ENCODE measurements around the gene CTDNEP1. TPM values are rescaled to one million over a fixed set of nuclear protein-coding genes. Genes with fewer than 3 reads are reported as not detected.

Gene CTDNEP1
- total RNA-seq, 3 donors from 2014 or later (not counting 1 experiment from before 2014, with no cell fraction given), result 127 to 139 (median 131) TPM

GRCh38 chr17:7238420-7239090, 13.0 kb downstream of the CTDNEP1 start:
- no peak for TF ChIP-seq CTCF (IDR thresholded peaks at IDR 0.05)
- DNase-seq, result peak; percentile 39 to 60
- ATAC-seq, result no peak
- no peaks in the 10 kb centered on the region for H3K27me3 ChIP-seq (ENCODE audit: control insufficient read depth, insufficient read depth, low read length)
- Mint-ChIP-seq H3K4me3 (peak overlapping the region; percentile 96), H3K27me3 (ENCODE audit: low read depth in 2 of 2) (no peaks in the 10 kb centered on the region), H3K27ac (peak overlapping the region; percentile 97 to 99), H3K36me3 (no peaks in the 10 kb centered on the region), H3K4me1 (peaks cover 64 to 84% of the 10 kb centered on the region in 2 donors), H3K9me3 (no peaks in the 10 kb centered on the region)
- H3K27ac ChIP-seq (ENCODE audit: low read length), result peak overlapping the region; percentile 80
- peaks cover 56% of the 10 kb centered on the region for H3K4me1 ChIP-seq (ENCODE audit: control insufficient read depth, insufficient read depth, low read length)
- 0% methylated on average over 27 of the region's 39 CpGs for WGBS (ENCODE audit: insufficient coverage)
- intact Hi-C loops (cut with micrococcal nuclease), result loop anchor here (2.0 kb wide), 1 partner anchor 14 kb away; the partner anchor contains the start of gene ELP5
- peaks cover 25% of the 10 kb centered on the region for H3K36me3 ChIP-seq (ENCODE audit: control insufficient read depth, insufficient read depth, low read length)
- H3K4me3 ChIP-seq (ENCODE audit: low read length), result peak overlapping the region; percentile 87
- no peaks in the 10 kb centered on the region for H3K9me3 ChIP-seq (ENCODE audit: control insufficient read depth, insufficient read depth, low read length)

GRCh38 chr17:7237761-7238419, 13.6 kb downstream of the CTDNEP1 start:
- peaks cover 57% of the 10 kb centered on the region for H3K4me1 ChIP-seq (ENCODE audit: control insufficient read depth, insufficient read depth, low read length)
- no peaks in the 10 kb centered on the region for H3K9me3 Mint-ChIP-seq
- H3K4me1 Mint-ChIP-seq, result peaks cover 65 to 84% of the 10 kb centered on the region in 2 donors
- WGBS (ENCODE audit: insufficient coverage), result under 1% methylated on average over 62 of the region's 73 CpGs
- DNase-seq (peak; percentile 60 to 86), ATAC-seq (peak; percentile 10 to 23 (median 16))
- peak overlapping the region; percentile 97 to 99 for H3K27ac Mint-ChIP-seq
- no peak for TF ChIP-seq CTCF (IDR thresholded peaks at IDR 0.05)
- no peaks in the 10 kb centered on the region for H3K27me3 ChIP-seq (ENCODE audit: control insufficient read depth, insufficient read depth, low read length)
- peak overlapping the region; percentile 87 for H3K4me3 ChIP-seq (ENCODE audit: low read length)
- no peaks in the 10 kb centered on the region for H3K27me3 Mint-ChIP-seq (ENCODE audit: low read depth in 2 of 2)
- no peaks in the 10 kb centered on the region for H3K36me3 Mint-ChIP-seq
- peak overlapping the region; percentile 80 for H3K27ac ChIP-seq (ENCODE audit: low read length)
- peak overlapping the region; percentile 96 for H3K4me3 Mint-ChIP-seq
- intact Hi-C loops (cut with micrococcal nuclease), result loop anchor here (2.0 kb wide), 1 partner anchor 15 kb away; the partner anchor contains the start of gene ELP5
- H3K36me3 ChIP-seq (ENCODE audit: control insufficient read depth, insufficient read depth, low read length), result peaks cover 25% of the 10 kb centered on the region
- H3K9me3 ChIP-seq (ENCODE audit: control insufficient read depth, insufficient read depth, low read length), result no peaks in the 10 kb centered on the region

- Histone ChIP-seq H3K36me3 (ENCODE audit: control insufficient read depth, insufficient read depth, low read length) (peaks cover 25% of the 10 kb centered on the region), H3K4me3 (ENCODE audit: low read length) (peak overlapping the region; percentile 87), H3K9me3 (ENCODE audit: control insufficient read depth, insufficient read depth, low read length) (no peaks in the 10 kb centered on the region), H3K27me3 (ENCODE audit: control insufficient read depth, insufficient read depth, low read length) (no peaks in the 10 kb centered on the region), H3K4me1 (ENCODE audit: control insufficient read depth, insufficient read depth, low read length) (peaks cover 57% of the 10 kb centered on the region), H3K27ac (ENCODE audit: low read length) (peak overlapping the region; percentile 57)
- peak overlapping the region; percentile 97 to 99 for H3K27ac Mint-ChIP-seq
- H3K36me3 Mint-ChIP-seq, result no peaks in the 10 kb centered on the region
- H3K27me3 Mint-ChIP-seq (ENCODE audit: low read depth in 2 of 2), result no peaks in the 10 kb centered on the region
- H3K4me1 Mint-ChIP-seq, result peaks cover 62 to 81% of the 10 kb centered on the region in 2 donors
- DNase-seq, result peak in 1 of 2 donors; percentile 31
- TF ChIP-seq CTCF (IDR thresholded peaks at IDR 0.05), result no peak
- no peaks in the 10 kb centered on the region for H3K9me3 Mint-ChIP-seq
- WGBS (ENCODE audit: insufficient coverage), result 36% methylated on average over 5 of the region's 6 CpGs
- intact Hi-C loops (cut with micrococcal nuclease), result no loop called here
- peak overlapping the region; percentile 96 for H3K4me3 Mint-ChIP-seq
- no peak for ATAC-seq
Observed at GRCh38 chr17:7237266-7237760, 14.2 kb downstream of the CTDNEP1 start.

Data from natural killer cell (primary cell).